Ishikawa (cell line): ENCODE measurements around the gene MEI4.

Source experiments
- EGR1 ChIP-seq: IDR thresholded peaks from 2 replicates; pipeline ENCODE4 v1.6.1; 2012
- MAX ChIP-seq: IDR thresholded peaks from 2 replicates; pipeline ENCODE4 v1.6.1; 2012
- NFIC ChIP-seq: IDR thresholded peaks from 2 replicates; pipeline ENCODE4 v1.6.1; 2012
- TEAD4 ChIP-seq: IDR thresholded peaks from 2 replicates; pipeline ENCODE4 v1.6.1; 2012
- YY1 ChIP-seq: IDR thresholded peaks from 2 replicates; pipeline ENCODE4 v1.6.1; 2012; ENCODE audit warnings: low read depth
- ZBTB7A ChIP-seq: IDR thresholded peaks from 2 replicates; pipeline ENCODE4 v1.6.1; 2012; ENCODE audit warnings: low read depth
- TF ChIP-seq, protein P1 (sequence below): IDR thresholded peaks from 2 replicates; pipeline ENCODE4 v1.6.1; 2012; ENCODE audit warnings: low read depth, mild to moderate bottlenecking

DNA sequence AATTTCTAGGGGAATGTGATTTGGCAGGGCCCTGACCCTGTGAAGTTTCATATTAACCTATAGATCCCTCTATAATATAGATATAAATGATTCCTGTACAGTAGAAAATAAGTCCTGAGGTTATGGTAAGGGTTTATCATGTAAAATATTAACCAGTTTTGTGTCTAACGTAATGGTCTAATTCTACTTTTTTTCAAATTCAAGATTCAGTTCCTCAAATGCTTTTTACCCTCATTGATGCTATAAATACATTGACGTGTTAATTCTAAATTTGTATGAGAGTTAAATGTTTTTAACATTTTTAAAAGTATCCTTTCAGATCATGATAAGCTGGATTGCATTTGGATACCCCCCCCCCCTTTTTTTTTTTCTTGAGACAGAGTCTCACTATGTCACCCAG is 169.4 kb downstream of the MEI4 start:
- TF ChIP-seq, protein P1, sequence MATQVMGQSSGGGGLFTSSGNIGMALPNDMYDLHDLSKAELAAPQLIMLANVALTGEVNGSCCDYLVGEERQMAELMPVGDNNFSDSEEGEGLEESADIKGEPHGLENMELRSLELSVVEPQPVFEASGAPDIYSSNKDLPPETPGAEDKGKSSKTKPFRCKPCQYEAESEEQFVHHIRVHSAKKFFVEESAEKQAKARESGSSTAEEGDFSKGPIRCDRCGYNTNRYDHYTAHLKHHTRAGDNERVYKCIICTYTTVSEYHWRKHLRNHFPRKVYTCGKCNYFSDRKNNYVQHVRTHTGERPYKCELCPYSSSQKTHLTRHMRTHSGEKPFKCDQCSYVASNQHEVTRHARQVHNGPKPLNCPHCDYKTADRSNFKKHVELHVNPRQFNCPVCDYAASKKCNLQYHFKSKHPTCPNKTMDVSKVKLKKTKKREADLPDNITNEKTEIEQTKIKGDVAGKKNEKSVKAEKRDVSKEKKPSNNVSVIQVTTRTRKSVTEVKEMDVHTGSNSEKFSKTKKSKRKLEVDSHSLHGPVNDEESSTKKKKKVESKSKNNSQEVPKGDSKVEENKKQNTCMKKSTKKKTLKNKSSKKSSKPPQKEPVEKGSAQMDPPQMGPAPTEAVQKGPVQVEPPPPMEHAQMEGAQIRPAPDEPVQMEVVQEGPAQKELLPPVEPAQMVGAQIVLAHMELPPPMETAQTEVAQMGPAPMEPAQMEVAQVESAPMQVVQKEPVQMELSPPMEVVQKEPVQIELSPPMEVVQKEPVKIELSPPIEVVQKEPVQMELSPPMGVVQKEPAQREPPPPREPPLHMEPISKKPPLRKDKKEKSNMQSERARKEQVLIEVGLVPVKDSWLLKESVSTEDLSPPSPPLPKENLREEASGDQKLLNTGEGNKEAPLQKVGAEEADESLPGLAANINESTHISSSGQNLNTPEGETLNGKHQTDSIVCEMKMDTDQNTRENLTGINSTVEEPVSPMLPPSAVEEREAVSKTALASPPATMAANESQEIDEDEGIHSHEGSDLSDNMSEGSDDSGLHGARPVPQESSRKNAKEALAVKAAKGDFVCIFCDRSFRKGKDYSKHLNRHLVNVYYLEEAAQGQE: no peak
- no peak for TF ChIP-seq ZBTB7A
- TF ChIP-seq EGR1: no peak
- TF ChIP-seq MAX: no peak
- no peak for TF ChIP-seq TEAD4
- TF ChIP-seq YY1: no peak
- no peak for TF ChIP-seq NFIC
